SU-DHL-6 (cell line): ENCODE measurements around the gene LIN28B.

Experiments
- CTCF ChIP-seq: fragments of 200-600 bp; sonication (generic); IDR thresholded peaks from one replicate; pipeline ENCODE4 v1.5.1; 2017; ENCODE audit warnings: antibody characterized with exemption, mild to moderate bottlenecking, low read length, moderate library complexity; ENCODE audit not compliant: insufficient read depth, poor library complexity, severe bottlenecking
- EZH2phosphoT487 ChIP-seq: fragments of 200-600 bp; sonication (generic), shearing (Covaris generic); conservative IDR thresholded peaks from 2 replicates; pipeline ENCODE4 v1.6.1; 2018; ENCODE audit warnings: mild to moderate bottlenecking, antibody characterized with exemption, low read length, moderate library complexity, mixed read lengths

DNA sequence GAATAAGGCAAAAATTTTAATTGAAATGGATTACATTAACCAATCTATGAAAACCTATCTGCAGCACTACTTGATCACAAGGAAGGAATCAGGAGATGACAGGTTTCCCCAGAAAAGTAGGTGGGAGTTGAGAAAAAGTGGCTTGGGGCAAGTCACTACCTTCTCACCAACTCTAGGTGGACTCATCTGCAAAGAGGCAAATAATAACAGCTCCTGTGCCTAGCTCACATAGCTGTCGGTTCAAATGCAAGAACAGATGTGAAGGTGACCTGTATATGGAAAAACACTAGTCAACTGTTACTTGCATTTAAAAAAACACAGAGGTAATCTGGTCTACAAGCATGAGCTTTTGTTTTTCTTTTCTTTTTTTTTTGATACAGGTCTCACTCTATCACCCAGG lies 155.7 kb downstream of the LIN28B start:
- TF ChIP-seq CTCF (no peak), EZH2phosphoT487 (no peak)
